K562 (cell line): ENCODE measurements around the gene PPP1R13B. TPM values are rescaled to one million over a fixed set of nuclear protein-coding genes. Genes with fewer than 3 reads are reported as not detected.

Experiments
- ATAC-seq: fragments of 200-7000 bp; cut with Tn5 transposase; 3 replicates; pipeline ENCODE4 v1.9.1; 2020; ENCODE audit warnings: moderate library complexity
- BruUV-seq: library from RNA; stranded (reverse); fragments of 400-500 nt; replicated peaks from 2 replicates; lab custom pipeline; 2021; lab: Mats Ljungman, UMichigan
- CTCF ChIA-PET: fragments of 300-600 bp; formaldehyde crosslinking; extraction: SDS; loops from one replicate; lab custom pipeline; 2021; ENCODE audit warnings: low intra/inter-chr PET ratio; lab: Yijun Ruan, JAX
- POLR2A ChIA-PET: fragments of 300-600, 350-650 bp; sonication (Branson Sonifier 250); formaldehyde crosslinking; extraction: SDS; loops from one replicate; lab custom pipeline; 2021; ENCODE audit warnings: antibody characterized with exemption, inconsistent platforms; lab: Yijun Ruan, JAX
- DNase-seq, 4 experiments: peaks; one replicate each; pipeline versions ENCODE4 v3.0.0 to v3.0.0-alpha.2; 2011 to 2018; ENCODE audit warnings: low spot score in 3 of 4, mixed read lengths in 3 of 4; ENCODE audit errors: extremely low read depth in 1 of 4
- FAIRE-seq: peaks from 2 replicates; lab custom pipeline; 2011; peaks lifted over from hg19 to GRCh38; lab: Jason Lieb, UNC
- H2AFZ ChIP-seq: 2 replicates; pipeline ENCODE4 v1.6.0; 2011; ENCODE audit warnings: low read depth, low read length, control low read depth, inconsistent platforms
- H3K27ac ChIP-seq: fragments of 200-600 bp; 3 replicates; pipeline ENCODE4 v1.8.0; 2011; ENCODE audit warnings: low read depth, mild to moderate bottlenecking, control low read depth, inconsistent platforms, low read length, moderate library complexity, mixed read lengths; ENCODE audit errors: extremely low read depth
- H3K27me3 ChIP-seq, 2 experiments: fragments of 300-600 bp in 1 of 2; 2 replicates in 1 of 2; 3 replicates in 1 of 2; pipeline versions ENCODE4 v1.6.0 to v1.8.0; 2011; ENCODE audit warnings: inconsistent platforms in 2 of 2, low read length in 2 of 2, mild to moderate bottlenecking in 1 of 2, mixed read lengths in 1 of 2, moderate library complexity in 1 of 2; ENCODE audit not compliant: control insufficient read depth in 2 of 2, insufficient read depth in 2 of 2
- H3K36me3 ChIP-seq: fragments of 300-600 bp; 3 replicates; pipeline ENCODE4 v1.8.0; 2011; ENCODE audit warnings: mild to moderate bottlenecking, low read length, inconsistent platforms; ENCODE audit not compliant: control insufficient read depth, insufficient read depth
- H3K4me1 ChIP-seq, 2 experiments: fragments of 200-600 bp in 1 of 2; replicated peaks in 1 of 2; 2 replicates in 1 of 2; 3 replicates in 1 of 2; pipeline versions ENCODE4 v1.5.1 to v1.8.0; 2011; ENCODE audit warnings: inconsistent platforms in 2 of 2, low read length in 2 of 2, mild to moderate bottlenecking in 1 of 2, mixed read lengths in 1 of 2, moderate library complexity in 1 of 2; ENCODE audit not compliant: control insufficient read depth in 2 of 2, insufficient read depth in 2 of 2
- H3K4me2 ChIP-seq: 2 replicates; pipeline ENCODE4 v1.6.1; 2011; ENCODE audit warnings: low read length, control low read depth, inconsistent platforms, mixed read lengths; ENCODE audit not compliant: insufficient read depth
- H3K4me3 ChIP-seq: fragments of 200-600 bp; sonication (generic), shearing (Covaris generic); 2 replicates; pipeline ENCODE4 v1.5.1; 2016; ENCODE audit warnings: control low read depth, inconsistent platforms
- H3K79me2 ChIP-seq: fragments of 200-600 bp; 3 replicates; pipeline ENCODE4 v1.8.0; 2011; ENCODE audit warnings: low read length, inconsistent platforms; ENCODE audit not compliant: control insufficient read depth, insufficient read depth
- H3K9ac ChIP-seq, 2 experiments: 2 replicates each; pipeline versions ENCODE4 v1.6.0 to v1.6.1; 2011; ENCODE audit warnings: low read depth in 2 of 2, low read length in 2 of 2, control low read depth in 1 of 2, inconsistent platforms in 1 of 2, mild to moderate bottlenecking in 1 of 2, mixed read lengths in 1 of 2; ENCODE audit not compliant: insufficient read depth in 1 of 2
- H3K9me1 ChIP-seq: one replicate; pipeline ENCODE4 v1.6.0; 2011; ENCODE audit warnings: inconsistent platforms, mild to moderate bottlenecking, low read length, moderate library complexity; ENCODE audit not compliant: control insufficient read depth, insufficient read depth
- H3K9me3 ChIP-seq: replicated peaks from 2 replicates; pipeline ENCODE4 v1.5.1; 2011; ENCODE audit warnings: low read depth, low read length, inconsistent platforms; ENCODE audit not compliant: control insufficient read depth, insufficient read depth
- H4K20me1 ChIP-seq: replicated peaks from 2 replicates; pipeline ENCODE4 v1.6.1; 2011; ENCODE audit warnings: low read length, inconsistent platforms, mixed read lengths; ENCODE audit not compliant: control insufficient read depth, insufficient read depth
- CBX1 ChIP-seq: sonication (generic); IDR thresholded peaks from 2 replicates; pipeline ENCODE4 v1.6.1; 2016; ENCODE audit warnings: antibody characterized with exemption, low read depth, mild to moderate bottlenecking
- FOXM1 ChIP-seq, 2 experiments: fragments of 450-650 bp in 1 of 2; sonication (generic) in 1 of 2; formaldehyde crosslinking in 1 of 2; IDR thresholded peaks; 2 replicates each; pipeline versions ENCODE4 v1.6.1 to v1.9.0; 2017 to 2022; ENCODE audit warnings: low read depth in 2 of 2, mild to moderate bottlenecking in 2 of 2, missing genetic modification reagents in 1 of 2, moderate library complexity in 1 of 2
- FUS ChIP-seq: fragments of 200-400 bp; formaldehyde crosslinking; optimal IDR thresholded peaks from 2 replicates; pipeline ENCODE3; 2017; ENCODE audit warnings: low read depth, low read length
- GTF2F1 ChIP-seq: IDR thresholded peaks from 2 replicates; pipeline ENCODE4 v1.6.1; 2011; ENCODE audit warnings: low read depth, low read length, improper control_type of control experiment
- HMGN3 ChIP-seq: IDR thresholded peaks from 2 replicates; pipeline ENCODE4 v1.6.1; 2011; ENCODE audit warnings: borderline replicate concordance, low read depth, mild to moderate bottlenecking, mixed read lengths, low read length; ENCODE audit not compliant: insufficient read length; ENCODE audit errors: extremely low read depth
- IRF2 ChIP-seq: sonication (generic); formaldehyde crosslinking; IDR thresholded peaks from 2 replicates; pipeline ENCODE4 v1.8.1; 2022; ENCODE audit warnings: mild to moderate bottlenecking, missing genetic modification reagents
- KDM4B ChIP-seq, 2 experiments: fragments of 450-650 bp in 1 of 2; sonication (generic) in 1 of 2; IDR thresholded peaks; 2 replicates each; pipeline ENCODE4 v1.6.1; 2016 to 2017; ENCODE audit warnings: borderline replicate concordance in 2 of 2, antibody characterized with exemption in 1 of 2, low read depth in 1 of 2, mild to moderate bottlenecking in 1 of 2
- NR4A1 ChIP-seq, 2 experiments: fragments of 250-450 bp in 1 of 2; fragments of 450-650 bp in 1 of 2; sonication (Bioruptor Pico) in 1 of 2; IDR thresholded peaks; 2 replicates each; pipeline versions ENCODE4 v1.4.0 to v1.6.1; 2016 to 2020; ENCODE audit warnings: mild to moderate bottlenecking in 2 of 2, missing compliant biosample characterization in 1 of 2, missing genetic modification characterization in 1 of 2, moderate library complexity in 1 of 2
- RBM39 ChIP-seq: fragments of 200-400 bp; formaldehyde crosslinking; optimal IDR thresholded peaks from 2 replicates; pipeline ENCODE3; 2018; ENCODE audit warnings: low read depth, low read length
- SOX6 ChIP-seq: fragments of 450-650 bp; IDR thresholded peaks from 2 replicates; pipeline ENCODE4 v1.6.1; 2014; ENCODE audit warnings: mild to moderate bottlenecking
- SRSF7 ChIP-seq: fragments of 200-400 bp; formaldehyde crosslinking; optimal IDR thresholded peaks from 2 replicates; pipeline ENCODE3; 2017; ENCODE audit warnings: mild to moderate bottlenecking, low read depth, low read length
- ZNF165 ChIP-seq: fragments of 250-450 bp; sonication (Bioruptor Pico); IDR thresholded peaks from 2 replicates; pipeline ENCODE4 v1.4.0; 2020; ENCODE audit warnings: borderline replicate concordance
- ZNF717 ChIP-seq: fragments of 250-450 bp; sonication (Bioruptor Pico); IDR thresholded peaks from 2 replicates; pipeline ENCODE4 v1.5.0; 2021
- WGBS: fragments of 100-300 bp; shearing (Covaris generic); methylation state at CpG from one replicate; pipeline ENCODE4 v1.1.6; 2016; ENCODE audit warnings: low coverage, mixed read lengths; ENCODE audit not compliant: insufficient coverage; ENCODE audit errors: missing lambda C conversion rate; 5-methylcytosine and 5-hydroxymethylcytosine counted together
- in situ Hi-C: fragments of 300-500 bp; cut with MboI; formaldehyde crosslinking; loops from 4 replicates; pipeline ENCODE4 v1.15.0; 2018; ENCODE audit warnings: inconsistent platforms, mixed read lengths
- intact Hi-C: fragments of 100-400 bp; cut with micrococcal nuclease; formaldehyde crosslinking; loops from 2 replicates; pipeline ENCODE4 v1.14.2; 2022
- polyA plus RNA-seq, 8 experiments: library from polyadenylated mRNA; depleted of rRNA in 4 of 8; stranded (reverse) in 5 of 8; unstranded in 3 of 8; fragments of >200 nt; fragmentation: Nextera tagmentation in 2 of 8; fragmentation: Illumina TruSeq in 1 of 8; extraction: Ambion mirVana in 2 of 8; extraction: Trizol in 1 of 8; gene quantifications; 2 replicates each; pipeline versions ENCODE4 v1.2.1 to v1.2.3, GENCODE V29; 2011 to 2014; ENCODE audit warnings: inconsistent platforms in 1 of 8, missing spikeins in 1 of 8
- total RNA-seq, 7 experiments: library from RNA; depleted of rRNA in 6 of 7; stranded (reverse); fragments of >200 nt in 6 of 7; fragmentation: Illumina TruSeq in 2 of 7; extraction: Trizol in 2 of 7; gene quantifications; 2 replicates each; pipeline versions ENCODE4 v1.2.1 to v1.2.3, GENCODE V29; 2011 to 2021; ENCODE audit warnings: low replicate concordance in 1 of 7
- TF ChIP-seq, protein P1 (sequence below): sonication (generic); formaldehyde crosslinking; IDR thresholded peaks from 2 replicates; pipeline ENCODE4 v1.8.0; 2022; ENCODE audit warnings: missing genetic modification reagents, mild to moderate bottlenecking, moderate library complexity, borderline replicate concordance

Gene PPP1R13B
- total and polyA plus RNA-seq, 9 of the 15 experiments (the other 6 are each of a cell fraction or from before 2014, with no cell fraction given), result 0.03 to 1.7 (median 0.15) TPM

DNA sequence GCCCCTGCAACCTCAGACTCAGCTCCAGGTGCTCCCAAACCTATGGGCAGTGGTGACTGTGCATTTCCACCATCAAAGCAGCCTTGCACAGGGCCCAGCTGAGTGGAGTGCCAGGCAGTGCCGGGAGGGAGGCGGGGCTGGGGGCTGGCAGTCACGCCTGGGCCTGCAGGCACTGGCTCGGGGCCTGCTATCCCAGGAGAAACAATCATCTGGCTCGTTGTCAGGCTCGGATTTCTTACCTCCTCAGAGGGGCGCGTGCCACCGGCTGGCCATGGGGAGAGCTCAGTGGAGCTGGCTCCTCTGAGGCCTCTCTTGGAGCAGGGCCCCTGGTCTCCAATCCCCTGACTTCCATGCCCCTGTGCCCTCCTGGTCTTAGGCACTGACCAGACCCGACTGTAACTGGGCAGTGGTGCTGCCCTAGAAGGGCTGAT lies 20.2 kb upstream of the PPP1R13B start:
- no peaks in the 10 kb centered on the region for H3K79me2 ChIP-seq
- POLR2A ChIA-PET, result interaction anchor here (0.5 to 0.7 kb wide), 3 partner anchors 24 to 746 kb away, joined by 3 to 4 read pairs (median 3); no protein-coding TSS in a partner anchor
- no peak overlapping the region for H3K4me2 ChIP-seq
- FAIRE-seq (no peak), DNase-seq (no peak), ATAC-seq (no peak)
- no peak overlapping the region for H3K4me3 ChIP-seq
- H3K9ac ChIP-seq, result peak overlapping the region in 1 of 2 experiments; percentile 7; a peak in 1 of 4 replicates
- BruUV-seq, result no TSS peak
- H3K9me1 ChIP-seq, result no peaks in the 10 kb centered on the region
- intact Hi-C loops, result no loop called here
- peaks cover 0 to 28% of the 10 kb centered on the region in 2 experiments; a peak in 3 of 5 replicates for H3K4me1 ChIP-seq
- no peaks in the 10 kb centered on the region for H3K27me3 ChIP-seq
- in situ Hi-C loops, result no loop called here
- no peaks in the 10 kb centered on the region for H3K9me3 ChIP-seq
- no peak overlapping the region for H3K27ac ChIP-seq
- 71% methylated on average over 7 of the region's 10 CpGs for WGBS
- TF ChIP-seq FOXM1 (IDR thresholded peaks at IDR 0.05; ENCODE audit: low read depth) (no peak), FOXM1 (CRISPR knock-in tag; IDR thresholded peaks at IDR 0.05; ENCODE audit: low read depth) (no peak)
- no peak overlapping the region for H2AFZ ChIP-seq
- CTCF ChIA-PET, result no interaction called here
- H4K20me1 ChIP-seq, result no peaks in the 10 kb centered on the region
- H3K36me3 ChIP-seq, result no peaks in the 10 kb centered on the region

DNA sequence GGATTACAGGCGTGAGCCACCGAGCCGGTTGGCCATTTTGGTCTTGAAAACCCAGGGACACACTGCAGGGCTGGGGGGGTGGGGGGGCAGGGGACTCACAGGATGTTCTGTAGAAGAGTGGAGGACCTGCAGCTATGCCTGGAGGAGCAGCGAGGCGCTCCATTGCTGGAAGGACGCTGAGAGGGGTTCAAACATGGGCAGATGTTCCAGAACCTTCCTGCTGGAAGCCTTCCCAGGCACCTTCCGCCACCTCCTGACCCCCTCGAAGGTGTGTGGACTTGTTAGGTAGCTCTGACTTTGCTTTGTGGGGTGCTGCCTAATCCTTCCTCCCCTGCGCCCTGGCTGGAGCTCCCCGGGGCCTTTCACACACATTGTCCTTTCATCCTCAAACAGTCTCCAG lies 19.6 kb upstream of the PPP1R13B start:
- Histone ChIP-seq H3K9me1 (no peaks in the 10 kb centered on the region), H3K9me3 (no peaks in the 10 kb centered on the region), H3K4me2 (no peak overlapping the region), H3K79me2 (no peaks in the 10 kb centered on the region), H3K4me1 (peaks cover 0 to 22% of the 10 kb centered on the region in 2 experiments; a peak in 3 of 5 replicates), H3K27me3 (no peaks in the 10 kb centered on the region), H3K36me3 (no peaks in the 10 kb centered on the region), H3K9ac (no peak overlapping the region), H2AFZ (no peak overlapping the region), H3K27ac (no peak overlapping the region), H3K4me3 (no peak overlapping the region), H4K20me1 (no peaks in the 10 kb centered on the region)
- intact Hi-C loops, result no loop called here
- in situ Hi-C loops, result no loop called here
- 28% methylated on average over 6 of the region's 10 CpGs for WGBS
- ATAC-seq, result no peak
- CTCF ChIA-PET, result no interaction called here
- BruUV-seq, result no TSS peak
- TF ChIP-seq SRSF7 (no peak), KDM4B (IDR thresholded peaks at IDR 0.05; ENCODE audit: borderline replicate concordance in 2 of 2, low read depth in 1 of 2) (no peak), ZNF165 (no peak), GTF2F1 (no peak), NR4A1 (CRISPR knock-in tag; IDR thresholded peaks at IDR 0.05) (no peak), NR4A1 (tag; IDR thresholded peaks at IDR 0.05) (no peak), HMGN3 (no peak), RBM39 (no peak), CBX1 (no peak), SOX6 (no peak), IRF2 (CRISPR knock-in tag) (no peak), FUS (no peak), ZNF717 (CRISPR knock-in tag) (no peak)
- TF ChIP-seq, protein P1, sequence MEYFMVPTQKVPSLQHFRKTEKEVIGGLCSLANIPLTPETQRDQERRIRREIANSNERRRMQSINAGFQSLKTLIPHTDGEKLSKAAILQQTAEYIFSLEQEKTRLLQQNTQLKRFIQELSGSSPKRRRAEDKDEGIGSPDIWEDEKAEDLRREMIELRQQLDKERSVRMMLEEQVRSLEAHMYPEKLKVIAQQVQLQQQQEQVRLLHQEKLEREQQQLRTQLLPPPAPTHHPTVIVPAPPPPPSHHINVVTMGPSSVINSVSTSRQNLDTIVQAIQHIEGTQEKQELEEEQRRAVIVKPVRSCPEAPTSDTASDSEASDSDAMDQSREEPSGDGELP (CRISPR knock-in tag), result no peak
- FAIRE-seq, result no peak
- no peak for DNase-seq
- POLR2A ChIA-PET, result interaction anchor here (0.6 to 0.7 kb wide), 2 partner anchors 23 to 746 kb away, joined by 3 to 4 read pairs; no protein-coding TSS in a partner anchor
